Measurements from ENCODE around the gene CEBPA.

CEBPA gene

DNA sequence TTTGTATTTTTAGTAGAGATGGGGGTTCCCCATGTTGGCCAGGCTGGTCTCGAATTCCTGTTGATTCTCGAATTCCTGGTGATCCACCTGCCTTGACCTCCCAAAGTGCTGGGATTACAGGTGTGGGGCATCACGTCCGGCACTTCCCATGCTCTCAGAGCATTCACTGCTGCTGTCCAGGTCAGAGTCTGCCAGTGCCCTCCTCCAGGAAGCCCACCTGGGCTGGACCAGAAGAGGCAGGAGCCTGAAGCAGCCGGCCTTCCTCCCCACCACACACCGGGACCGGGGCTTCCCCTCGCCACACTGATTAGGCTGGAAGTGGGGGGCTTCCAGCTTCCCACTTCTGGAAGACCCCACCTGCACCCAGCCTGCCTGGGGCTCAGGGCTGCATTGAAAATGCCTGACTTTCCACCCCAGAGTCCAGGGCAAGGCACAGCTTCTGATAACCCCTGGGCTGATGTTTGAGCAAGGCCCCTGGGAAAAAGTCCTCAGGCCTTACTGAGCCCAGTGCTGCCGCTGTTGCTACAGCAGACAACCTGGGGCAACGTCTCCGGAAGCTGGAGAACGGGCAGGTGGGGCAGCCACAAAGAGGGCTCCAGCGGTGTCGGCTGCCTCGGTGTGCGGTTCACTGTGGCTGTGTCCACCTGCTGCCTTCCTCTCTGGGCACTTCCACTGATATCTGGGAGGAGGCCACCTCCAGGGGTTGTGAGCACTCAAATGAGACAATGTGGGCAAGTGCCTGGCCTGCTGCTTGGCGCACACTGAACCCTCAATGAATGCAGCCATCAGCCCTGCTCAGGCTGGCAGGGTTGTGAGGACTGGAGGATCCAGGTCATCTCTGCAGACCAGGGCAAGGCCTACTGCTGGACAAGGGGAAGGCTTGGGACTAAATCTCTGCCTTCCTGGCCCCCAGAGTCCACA lies 22.6 kb downstream of the CEBPA start:
- Mint-ChIP-seq H3K27me3 (peaks cover 29% of the 10 kb centered on the region), H3K9me3 (no peaks in the 10 kb centered on the region), H3K36me3 (no peaks in the 10 kb centered on the region), H3K4me1 (peaks cover 9% of the 10 kb centered on the region), H3K4me3 (no peak overlapping the region), H3K27ac (peak overlapping the region; percentile 43)
- no peak for DNase-seq
- CTCF ChIA-PET: no interaction called here

DNA sequence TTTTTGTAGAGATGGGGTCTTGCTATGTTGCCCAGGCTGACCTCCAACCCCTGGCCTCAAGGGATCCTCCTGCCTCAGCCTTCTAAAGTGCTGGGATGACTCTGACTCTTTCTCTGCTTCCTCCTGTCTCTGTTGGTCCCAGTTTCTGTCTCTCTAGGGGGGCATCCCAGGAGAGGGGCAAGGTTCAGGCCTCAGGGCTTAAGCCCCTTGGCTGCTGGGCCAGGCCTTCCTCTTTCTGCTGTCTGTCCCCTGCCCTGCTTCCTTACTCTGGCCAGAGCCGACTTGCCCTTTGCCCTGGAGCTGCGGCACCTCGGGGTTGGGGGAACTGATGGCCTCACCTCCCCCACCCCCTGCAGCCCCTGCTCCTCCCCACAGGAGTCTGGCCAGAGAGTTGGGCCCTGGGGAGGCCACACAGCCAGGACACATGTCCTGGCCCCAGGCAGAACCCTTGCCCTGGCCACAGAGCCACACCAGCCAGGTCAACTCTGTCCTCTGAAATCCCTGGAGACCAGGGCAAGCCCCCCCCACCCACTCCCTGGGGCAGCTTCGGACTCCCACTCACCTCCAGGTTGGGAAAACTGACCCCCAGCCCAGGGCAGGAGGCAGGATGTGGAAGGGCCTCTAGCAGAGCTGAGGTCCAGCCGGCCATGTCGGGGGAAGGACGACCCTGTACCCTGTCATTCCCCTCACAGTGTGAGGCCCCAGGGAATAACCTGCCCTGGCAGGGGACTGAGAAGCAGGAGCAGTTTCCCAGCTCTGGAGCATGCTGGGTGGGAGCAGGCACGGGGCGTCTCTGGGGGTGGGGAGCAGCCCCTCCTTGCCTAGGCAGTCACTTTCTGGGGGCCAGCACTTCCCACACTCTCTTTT lies 23.7 kb downstream of the CEBPA start:
- no peak overlapping the region for H3K4me3 Mint-ChIP-seq
- H3K27me3 Mint-ChIP-seq: peaks cover 21% of the 10 kb centered on the region
- H3K27ac Mint-ChIP-seq: no peak overlapping the region
- H3K36me3 Mint-ChIP-seq: no peaks in the 10 kb centered on the region
- CTCF ChIA-PET: no interaction called here
- peaks cover 14% of the 10 kb centered on the region for H3K4me1 Mint-ChIP-seq
- H3K9me3 Mint-ChIP-seq: no peaks in the 10 kb centered on the region
- no peak for DNase-seq

DNA sequence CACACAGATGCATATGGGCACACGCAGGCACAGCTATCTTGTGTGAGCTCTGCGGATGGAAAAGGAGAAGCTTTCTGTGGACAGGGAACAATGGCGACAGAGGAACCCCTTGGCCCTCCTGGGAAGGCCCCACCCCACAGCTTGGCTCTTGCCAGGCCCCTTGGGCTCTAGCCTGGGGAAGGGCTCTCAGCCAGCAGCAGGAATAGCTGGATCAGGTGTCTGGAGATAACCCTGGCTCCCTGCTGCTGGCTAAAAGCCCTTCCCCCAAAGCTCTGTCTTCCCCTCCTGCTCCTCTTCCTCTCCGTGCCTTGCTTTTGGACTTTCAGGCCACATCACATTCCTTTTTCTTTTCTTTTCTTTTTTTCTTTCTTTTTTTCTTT lies 24.3 kb downstream of the CEBPA start:
- no peak overlapping the region for H3K4me3 Mint-ChIP-seq
- H3K27me3 Mint-ChIP-seq: peaks cover 15% of the 10 kb centered on the region
- DNase-seq: no peak
- no peaks in the 10 kb centered on the region for H3K9me3 Mint-ChIP-seq
- H3K27ac Mint-ChIP-seq: no peak overlapping the region
- peaks cover 14% of the 10 kb centered on the region for H3K4me1 Mint-ChIP-seq
- H3K36me3 Mint-ChIP-seq: no peaks in the 10 kb centered on the region
- CTCF ChIA-PET: no interaction called here

DNA sequence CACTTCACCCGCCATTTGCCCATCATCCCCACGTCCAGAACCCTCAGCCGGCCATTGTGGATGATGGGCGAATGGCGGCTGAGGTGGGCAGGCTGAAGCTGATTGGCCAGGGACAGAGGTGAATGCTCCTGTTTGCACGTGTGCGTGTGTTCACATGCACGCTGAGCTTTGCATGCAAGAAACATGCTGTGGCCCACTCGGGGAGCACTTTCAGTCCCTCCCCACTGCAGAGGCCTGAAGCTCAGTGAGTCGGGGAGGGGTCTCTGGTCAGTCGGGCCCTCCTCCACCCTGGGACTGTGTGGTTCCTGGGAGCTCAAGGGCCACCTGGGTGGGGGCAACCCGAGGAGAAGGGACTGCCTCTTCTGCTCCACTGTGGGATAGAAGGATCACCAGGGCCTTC lies 24.9 kb downstream of the CEBPA start:
- DNase-seq: no peak
- H3K4me3 Mint-ChIP-seq: no peak overlapping the region
- CTCF ChIA-PET: no interaction called here

DNA sequence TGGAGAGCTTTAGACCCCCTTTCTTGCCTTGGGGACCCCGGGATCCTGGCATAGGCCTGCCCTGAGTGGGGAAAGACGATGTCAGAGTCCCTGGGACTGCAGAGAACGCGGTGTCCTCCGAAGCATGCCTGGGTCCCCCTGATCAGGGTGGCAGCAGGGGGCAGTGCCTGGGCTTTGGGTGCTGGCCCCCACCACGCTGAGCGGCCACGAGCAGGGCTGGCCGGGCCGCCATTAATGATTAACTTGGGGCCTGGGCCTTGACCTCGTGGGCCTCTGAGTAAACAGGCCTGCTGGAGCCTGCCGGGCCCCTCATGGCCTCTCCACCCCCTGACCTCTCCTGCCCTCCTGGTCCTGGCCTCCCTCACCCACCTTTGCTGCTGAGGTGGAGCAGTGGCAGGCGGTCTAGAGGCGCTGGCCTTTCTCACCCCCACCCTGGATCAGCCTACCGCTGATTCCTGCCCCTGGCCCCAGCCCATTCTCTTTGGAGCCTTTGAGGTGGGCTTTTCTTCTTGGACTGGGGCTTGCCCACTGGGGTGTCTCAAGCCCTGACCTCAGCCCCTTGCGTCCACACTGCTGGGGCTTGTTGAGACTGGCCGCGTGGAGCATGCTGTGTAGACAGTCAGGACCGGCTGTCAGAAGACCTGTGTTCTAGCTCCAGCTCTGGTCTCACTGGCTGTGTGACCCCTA lies 26.3 kb downstream of the CEBPA start:
- DNase-seq: no peak
- Mint-ChIP-seq H3K4me3 (no peak overlapping the region), H3K27ac (no peak overlapping the region), H3K27me3 (peaks cover 6% of the 10 kb centered on the region), H3K36me3 (no peaks in the 10 kb centered on the region), H3K4me1 (peaks cover 14% of the 10 kb centered on the region), H3K9me3 (no peaks in the 10 kb centered on the region)
- CTCF ChIA-PET: no interaction called here

More for the DNA sequence above, 24.9 kb downstream of the CEBPA start:
- no peaks in the 10 kb centered on the region for H3K36me3 Mint-ChIP-seq
- H3K27ac Mint-ChIP-seq: no peak overlapping the region
- H3K4me1 Mint-ChIP-seq: peaks cover 14% of the 10 kb centered on the region
- peaks cover 11% of the 10 kb centered on the region for H3K27me3 Mint-ChIP-seq
- H3K9me3 Mint-ChIP-seq: no peaks in the 10 kb centered on the region

DNA sequence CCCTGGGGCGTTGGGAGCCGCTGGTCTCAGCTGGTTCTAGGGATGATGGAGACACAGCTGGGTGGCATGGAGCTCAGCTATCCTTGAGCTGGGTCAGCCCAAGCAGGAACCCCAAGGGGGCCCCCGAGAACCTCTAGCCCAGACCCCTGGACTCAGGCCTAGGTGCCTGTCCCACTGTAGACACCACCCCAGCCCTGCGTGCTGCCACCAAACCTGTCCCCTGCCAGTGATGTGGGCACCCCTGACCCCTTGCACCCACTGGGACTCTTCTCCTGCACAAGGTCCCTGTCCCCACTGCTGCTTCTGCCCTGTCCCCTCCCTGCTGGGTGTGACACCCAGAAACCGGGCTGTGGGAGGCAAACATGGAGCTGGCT lies 26.8 kb downstream of the CEBPA start:
- no peak for DNase-seq
- CTCF ChIA-PET: no interaction called here
- H3K36me3 Mint-ChIP-seq: no peaks in the 10 kb centered on the region
- H3K27ac Mint-ChIP-seq: no peak overlapping the region
- no peak overlapping the region for H3K4me3 Mint-ChIP-seq
- peaks cover 7% of the 10 kb centered on the region for H3K27me3 Mint-ChIP-seq
- H3K9me3 Mint-ChIP-seq: no peaks in the 10 kb centered on the region
- H3K4me1 Mint-ChIP-seq: peaks cover 12% of the 10 kb centered on the region

DNA sequence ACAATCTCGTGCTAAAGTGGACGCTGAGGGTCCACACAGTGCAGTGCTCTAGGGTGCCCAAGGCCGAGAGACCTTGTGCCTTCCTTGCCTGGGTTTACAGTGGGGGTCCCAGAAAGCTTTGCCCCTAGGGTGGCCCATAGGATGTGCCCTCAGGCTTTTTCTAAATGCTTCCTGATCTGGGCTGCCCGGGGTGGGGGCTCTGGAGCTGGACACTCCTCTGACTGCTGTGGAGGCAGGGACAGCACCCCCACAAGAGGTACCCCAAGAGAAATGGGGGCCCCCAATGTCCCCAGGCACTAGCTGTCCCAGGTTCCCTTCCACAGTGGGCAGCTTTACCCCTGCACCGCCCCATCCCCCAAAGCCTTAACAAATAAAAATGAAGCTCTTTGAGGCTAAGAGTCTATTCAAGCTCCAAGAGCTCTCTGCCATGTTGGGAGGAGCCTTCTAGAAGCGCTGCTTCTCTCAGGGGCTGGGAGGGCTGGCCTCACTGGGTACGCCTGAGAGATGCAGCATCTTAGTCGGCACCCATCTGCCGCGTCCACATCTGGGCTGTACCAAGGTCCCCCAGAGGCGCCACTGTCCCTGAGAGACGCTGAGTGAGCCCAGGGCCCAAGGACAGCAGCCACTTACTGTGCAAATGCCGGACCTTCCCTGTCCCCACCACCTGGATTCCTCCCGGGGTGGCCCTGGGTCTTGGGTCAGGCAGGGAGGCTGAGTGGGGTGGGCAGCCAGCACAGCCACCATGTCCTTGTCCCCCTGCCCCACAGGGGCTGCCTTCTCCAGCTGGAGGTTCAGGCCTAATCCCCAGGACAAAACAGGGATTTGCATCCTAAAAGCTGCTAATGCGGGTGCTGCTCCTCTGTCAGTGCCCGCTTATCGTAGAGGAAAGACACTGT lies 27.4 kb downstream of the CEBPA start:
- no peak overlapping the region for H3K27ac Mint-ChIP-seq
- CTCF ChIA-PET: no interaction called here
- no peak for DNase-seq

DNA sequence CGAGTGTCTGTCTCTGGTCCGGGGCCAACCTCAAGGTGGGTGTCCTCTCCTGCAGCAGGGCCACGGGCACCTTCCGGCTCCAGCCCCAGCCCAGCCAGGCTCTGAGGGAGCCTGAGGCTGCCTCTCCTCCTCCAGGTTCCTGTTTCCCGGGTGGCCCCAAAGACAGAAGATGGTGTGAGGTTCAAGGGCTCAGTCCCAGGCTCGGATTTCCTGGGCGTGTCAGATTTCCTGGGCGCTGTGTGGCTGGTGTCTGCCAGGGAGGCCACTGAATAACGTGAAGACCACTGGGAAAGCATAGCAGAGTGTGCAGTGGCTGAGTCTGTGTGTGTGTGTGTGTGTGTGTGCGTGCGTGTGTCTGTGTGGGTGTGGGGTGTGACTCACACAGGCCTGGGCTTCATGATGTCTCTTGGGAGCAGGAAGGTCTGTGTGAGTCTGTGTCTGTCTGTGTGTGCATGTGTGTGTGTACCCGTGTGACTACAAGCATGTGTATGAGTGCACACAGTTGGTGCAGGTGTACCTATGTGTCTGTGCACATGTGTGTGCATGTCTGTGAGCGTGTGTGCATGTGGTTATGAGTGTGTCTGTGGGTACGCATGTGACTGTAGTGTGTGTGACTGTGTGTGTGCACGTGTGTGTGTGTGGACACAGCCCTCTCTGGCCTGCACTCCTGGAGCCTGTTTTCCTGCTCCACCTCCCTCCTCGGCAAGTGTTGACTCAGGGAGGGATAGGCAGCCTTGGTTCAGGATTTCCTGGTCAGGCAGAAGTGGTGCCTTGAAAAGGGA lies 28.3 kb downstream of the CEBPA start:
- CTCF ChIA-PET: no interaction called here
- DNase-seq: peak; percentile 29
- peaks cover 7% of the 10 kb centered on the region for H3K27me3 Mint-ChIP-seq
- no peak overlapping the region for H3K27ac Mint-ChIP-seq
- H3K36me3 Mint-ChIP-seq: no peaks in the 10 kb centered on the region
- H3K4me1 Mint-ChIP-seq: peaks cover 5% of the 10 kb centered on the region
- H3K4me3 Mint-ChIP-seq: no peak overlapping the region
- no peaks in the 10 kb centered on the region for H3K9me3 Mint-ChIP-seq

More for the DNA sequence above, 27.4 kb downstream of the CEBPA start:
- H3K4me3 Mint-ChIP-seq: no peak overlapping the region
- H3K36me3 Mint-ChIP-seq: no peaks in the 10 kb centered on the region
- peaks cover 7% of the 10 kb centered on the region for H3K27me3 Mint-ChIP-seq
- H3K9me3 Mint-ChIP-seq: no peaks in the 10 kb centered on the region
- H3K4me1 Mint-ChIP-seq: peaks cover 6% of the 10 kb centered on the region

DNA sequence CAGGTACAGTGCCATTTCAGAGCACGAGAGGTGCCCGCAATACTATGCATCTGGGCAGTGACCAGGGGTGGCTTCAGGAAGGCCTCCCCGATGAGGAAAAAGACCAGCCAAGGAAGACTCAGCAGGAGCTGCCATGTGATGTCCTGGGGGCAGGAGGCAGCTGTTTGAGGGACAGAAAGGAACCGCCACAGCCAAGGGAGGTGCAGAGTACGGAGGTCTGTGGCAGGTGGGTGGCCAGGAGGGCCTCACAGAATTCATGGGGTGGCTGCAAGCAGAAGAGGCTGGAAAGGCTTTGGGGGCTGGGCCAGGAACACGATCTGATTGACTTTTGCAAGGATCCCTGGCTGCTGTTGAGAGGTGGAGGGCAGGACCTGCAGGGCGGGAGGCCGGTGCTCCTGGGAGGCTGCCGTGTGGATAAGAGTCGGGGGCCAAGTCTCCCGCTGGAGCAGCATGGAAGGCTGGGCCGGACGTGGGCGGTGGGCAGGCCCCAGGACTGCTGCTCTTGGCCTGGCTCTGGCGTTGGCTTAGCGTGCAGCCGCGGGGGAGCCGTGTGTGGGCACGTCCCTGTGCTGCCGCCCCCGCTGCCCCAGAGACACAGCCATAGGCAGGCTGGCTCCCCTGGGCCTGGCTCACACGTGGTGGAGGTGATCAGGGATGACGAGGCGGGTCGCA lies 29.1 kb downstream of the CEBPA start:
- no peak for DNase-seq
- H3K4me3 Mint-ChIP-seq: no peak overlapping the region
- peaks cover 5% of the 10 kb centered on the region for H3K4me1 Mint-ChIP-seq
- no peak overlapping the region for H3K27ac Mint-ChIP-seq
- CTCF ChIA-PET: no interaction called here
- no peaks in the 10 kb centered on the region for H3K9me3 Mint-ChIP-seq
- H3K27me3 Mint-ChIP-seq: peaks cover 4% of the 10 kb centered on the region
- H3K36me3 Mint-ChIP-seq: no peaks in the 10 kb centered on the region

DNA sequence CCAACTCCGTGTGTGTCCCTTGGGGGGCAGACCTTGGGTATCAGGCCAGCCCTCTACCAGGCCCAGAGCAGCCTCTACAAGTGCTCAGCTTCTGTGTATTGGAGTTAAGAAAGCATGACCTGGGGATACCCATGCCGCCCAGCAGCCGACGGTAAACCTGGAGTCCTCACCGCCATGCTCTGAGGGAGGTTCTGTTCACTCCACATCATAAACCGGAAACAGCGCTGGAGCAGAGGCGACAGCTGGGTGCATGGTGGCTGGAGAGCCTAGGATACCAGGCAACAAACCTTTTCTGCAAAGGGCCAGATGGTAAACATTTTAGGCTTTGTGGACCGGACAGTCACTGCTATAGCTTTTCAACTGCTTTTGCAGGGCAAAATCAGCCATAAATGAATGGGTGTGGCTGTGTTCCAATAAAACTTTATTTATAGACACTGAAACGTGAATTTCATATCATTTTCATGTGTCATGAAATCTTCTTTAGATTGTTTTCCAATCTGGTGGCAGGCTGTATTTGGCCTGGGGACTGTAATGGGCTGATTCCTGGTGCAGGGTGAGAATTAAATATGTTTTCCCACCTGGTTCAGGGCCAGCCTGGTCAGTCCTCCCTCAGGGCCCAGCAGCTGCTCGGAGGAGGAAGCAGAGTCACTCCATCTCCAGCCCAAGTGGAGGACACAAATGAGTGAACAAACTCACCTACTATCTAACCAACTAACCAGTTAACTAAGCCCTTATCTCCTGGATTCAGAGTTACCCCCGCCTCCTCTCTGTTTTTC lies 30.9 kb downstream of the CEBPA start:
- peaks cover 5% of the 10 kb centered on the region for H3K4me1 Mint-ChIP-seq
- peaks cover 3% of the 10 kb centered on the region for H3K27me3 Mint-ChIP-seq
- no peak for DNase-seq
- H3K4me3 Mint-ChIP-seq: no peak overlapping the region
- CTCF ChIA-PET: no interaction called here
- no peaks in the 10 kb centered on the region for H3K36me3 Mint-ChIP-seq
- H3K9me3 Mint-ChIP-seq: no peaks in the 10 kb centered on the region
- H3K27ac Mint-ChIP-seq: no peak overlapping the region

DNA sequence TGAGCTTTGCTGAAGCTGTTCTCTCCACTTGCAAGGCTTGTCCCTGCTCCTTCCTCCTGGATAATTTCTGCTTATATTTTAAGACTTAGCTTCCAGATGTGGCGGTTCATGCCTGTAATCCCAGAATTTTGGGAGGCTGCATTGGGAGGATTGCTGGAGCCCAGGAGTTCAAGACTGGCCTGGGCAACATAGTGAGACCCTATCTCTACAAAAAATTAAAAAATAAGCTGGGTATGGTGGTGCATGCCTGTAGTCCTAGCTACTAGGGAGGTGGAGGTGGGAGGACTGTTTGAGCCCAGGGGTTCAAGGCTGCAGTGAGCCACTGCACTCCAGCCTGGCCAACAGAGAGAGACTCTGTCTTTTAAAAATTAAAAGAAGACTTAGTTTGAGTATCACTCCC lies 31.6 kb downstream of the CEBPA start:
- no peaks in the 10 kb centered on the region for H3K36me3 Mint-ChIP-seq
- H3K27ac Mint-ChIP-seq: no peak overlapping the region
- peaks cover 3% of the 10 kb centered on the region for H3K27me3 Mint-ChIP-seq
- H3K9me3 Mint-ChIP-seq: no peaks in the 10 kb centered on the region
- DNase-seq: no peak
- CTCF ChIA-PET: no interaction called here
- peaks cover 5% of the 10 kb centered on the region for H3K4me1 Mint-ChIP-seq
- no peak overlapping the region for H3K4me3 Mint-ChIP-seq

DNA sequence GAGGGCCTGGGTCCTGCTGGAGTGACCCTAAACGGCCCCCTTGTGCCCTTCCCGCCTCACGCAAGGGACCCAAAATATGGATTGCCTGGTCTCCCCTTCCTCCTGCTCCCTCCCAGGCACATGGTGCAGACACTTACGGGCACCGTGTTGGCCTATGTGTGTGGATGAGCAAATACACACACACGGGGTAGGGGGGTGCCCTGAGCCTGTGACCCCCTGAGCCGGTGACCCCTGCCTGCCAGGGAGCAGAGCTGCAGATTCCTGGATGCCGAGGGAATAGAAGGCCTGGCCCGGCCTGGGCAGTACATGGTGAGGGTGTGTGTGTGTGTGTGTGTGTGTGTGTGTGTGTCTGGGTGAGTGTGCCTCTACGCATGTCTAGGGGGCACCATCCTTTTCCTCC lies 33.3 kb downstream of the CEBPA start:
- DNase-seq: no peak
- CTCF ChIA-PET: no interaction called here
- Mint-ChIP-seq H3K27me3 (peaks cover 8% of the 10 kb centered on the region), H3K9me3 (no peaks in the 10 kb centered on the region), H3K4me3 (no peak overlapping the region), H3K4me1 (peaks cover 2% of the 10 kb centered on the region), H3K27ac (no peak overlapping the region), H3K36me3 (no peaks in the 10 kb centered on the region)

All from activated naive CD4-positive, alpha-beta T cell treated with anti-CD3 and anti-CD28 coated beads, Interleukin-2, amount 10 ng/mL, durations not matched to agents 7 days and 5 days (primary cell).